ENCODE measurements around the gene TEC.
"Not testable (repeated sequence)": the region's sequence is repeated elsewhere in the genome, so short reads cannot be mapped to it uniquely, and the experiment has no call there.

TEC gene

GRCh38 chr4:48193921-48194468 is 75.6 kb downstream of the TEC start:
- DNase-seq: no peak

GRCh38 chr4:48193096-48193836 is 76.4 kb downstream of the TEC start:
- DNase-seq: no peak

GRCh38 chr4:48191758-48192157 is 77.9 kb downstream of the TEC start:
- DNase-seq: no peak

- DNase-seq: no peak
Measured at GRCh38 chr4:48190839-48191238, 78.8 kb downstream of the TEC start.

- no peak for DNase-seq
Measured at GRCh38 chr4:48189731-48190130, 79.9 kb downstream of the TEC start.

GRCh38 chr4:48188390-48188789 is 81.2 kb downstream of the TEC start:
- no peak for DNase-seq

- DNase-seq: no peak
Measured at GRCh38 chr4:48187813-48188212, 81.8 kb downstream of the TEC start.

- not testable (repeated sequence) for DNase-seq
Measured at GRCh38 chr4:48187066-48187465, 82.6 kb downstream of the TEC start.

- not testable (repeated sequence) for DNase-seq
Measured at GRCh38 chr4:48186394-48186793, 83.2 kb downstream of the TEC start.

GRCh38 chr4:48184882-48185281 is 84.8 kb downstream of the TEC start:
- no peak for DNase-seq

GRCh38 chr4:48180234-48180633 is 89.4 kb downstream of the TEC start:
- DNase-seq: no peak

- DNase-seq: no peak
Measured at GRCh38 chr4:48178931-48179330, 90.7 kb downstream of the TEC start.

GRCh38 chr4:48175806-48176205 is 93.8 kb downstream of the TEC start:
- DNase-seq: no peak

GRCh38 chr4:48175328-48175727 is 94.3 kb downstream of the TEC start:
- DNase-seq: no peak

- no peak for DNase-seq
Measured at GRCh38 chr4:48173056-48173991, 96.3 kb downstream of the TEC start.

GRCh38 chr4:48172651-48173050 is 97.0 kb downstream of the TEC start:
- DNase-seq: no peak

GRCh38 chr4:48169636-48170035 is 100.0 kb downstream of the TEC start:
- no peak for DNase-seq

- no peak for DNase-seq
Measured at GRCh38 chr4:48167538-48168263, 101.9 kb downstream of the TEC start.

GRCh38 chr4:48164561-48164960 is 105.1 kb downstream of the TEC start:
- not testable (repeated sequence) for DNase-seq

GRCh38 chr4:48163746-48164145 is 105.9 kb downstream of the TEC start:
- DNase-seq: no peak

GRCh38 chr4:48162162-48162561 is 107.5 kb downstream of the TEC start:
- no peak for DNase-seq

- no peak for DNase-seq
Measured at GRCh38 chr4:48157271-48157670, 112.4 kb downstream of the TEC start.

GRCh38 chr4:48156423-48156822 is 113.2 kb downstream of the TEC start:
- DNase-seq: no peak

Measured in NCI-H1417 treated with DMSO at 0.1 percent for 48 hours (cell line).